HepG2 (cell line): Measurements from ENCODE around the gene CD7. TPM values are rescaled to one million over a fixed set of nuclear protein-coding genes. Genes with fewer than 3 reads are reported as not detected.
A peak's percentile ranks its signal among the peaks of the same experiment; 100 is the strongest.

Experiments
- FIP1L1 ChIP-seq: fragments of 200-400 bp; formaldehyde crosslinking; IDR thresholded peaks from 2 replicates; pipeline ENCODE4 v1.6.1; 2018; ENCODE audit warnings: low read depth, mild to moderate bottlenecking, low read length, moderate library complexity, borderline replicate concordance; ENCODE audit not compliant: insufficient read depth
- FOSL1 ChIP-seq: sonication (generic); formaldehyde crosslinking; IDR thresholded peaks from 2 replicates; pipeline ENCODE4 v1.9.0; 2021; ENCODE audit warnings: missing genetic modification reagents, borderline replicate concordance
- HNRNPUL1 ChIP-seq: fragments of 200-400 bp; formaldehyde crosslinking; IDR thresholded peaks from 2 replicates; pipeline ENCODE4 v1.6.1; 2017; ENCODE audit warnings: low read depth, mild to moderate bottlenecking, low read length, moderate library complexity
- MED13 ChIP-seq: sonication (generic); formaldehyde crosslinking; IDR thresholded peaks from 2 replicates; pipeline ENCODE4 v1.5.0; 2020; ENCODE audit warnings: missing genetic modification reagents
- ONECUT2 ChIP-seq: sonication (generic); formaldehyde crosslinking; IDR thresholded peaks from 2 replicates; pipeline ENCODE4 v1.4.0; 2020; ENCODE audit warnings: missing genetic modification reagents
- POGK ChIP-seq: sonication (generic); formaldehyde crosslinking; conservative IDR thresholded peaks from 2 replicates; pipeline ENCODE4 v1.8.0; 2022; ENCODE audit warnings: mild to moderate bottlenecking, moderate library complexity, missing genetic modification reagents
- SALL2 ChIP-seq: sonication (generic); formaldehyde crosslinking; IDR thresholded peaks from 2 replicates; pipeline ENCODE4 v1.8.1; 2023; ENCODE audit warnings: mild to moderate bottlenecking, missing genetic modification reagents, inconsistent platforms
- SYNCRIP ChIP-seq: fragments of 200-400 bp; formaldehyde crosslinking; IDR thresholded peaks from 2 replicates; pipeline ENCODE4 v1.6.1; 2018; ENCODE audit warnings: mild to moderate bottlenecking, low read depth, low read length; ENCODE audit not compliant: insufficient read depth
- ZBTB8A ChIP-seq: sonication (generic); formaldehyde crosslinking; IDR thresholded peaks from 2 replicates; pipeline ENCODE4 v1.4.0; 2020; ENCODE audit warnings: mild to moderate bottlenecking, low read depth, missing genetic modification reagents, borderline replicate concordance
- ZNF567 ChIP-seq: sonication (generic); formaldehyde crosslinking; IDR thresholded peaks from 2 replicates; pipeline ENCODE4 v1.8.1; 2023; ENCODE audit warnings: mild to moderate bottlenecking, missing genetic modification reagents, borderline replicate concordance
- ZNF605 ChIP-seq: sonication (generic); formaldehyde crosslinking; IDR thresholded peaks from 2 replicates; pipeline ENCODE4 v1.8.0; 2022; ENCODE audit warnings: mild to moderate bottlenecking, missing genetic modification reagents
- ZNF616 ChIP-seq: sonication (generic); formaldehyde crosslinking; IDR thresholded peaks from 2 replicates; pipeline ENCODE4 v1.5.0; 2020; ENCODE audit warnings: low read depth, mild to moderate bottlenecking, missing genetic modification reagents
- ZNF646 ChIP-seq: sonication (generic); formaldehyde crosslinking; IDR thresholded peaks from 2 replicates; pipeline ENCODE4 v1.9.0; 2021; ENCODE audit warnings: mild to moderate bottlenecking, missing genetic modification reagents
- ZNF746 ChIP-seq: sonication (generic); formaldehyde crosslinking; IDR thresholded peaks from 2 replicates; pipeline ENCODE4 v1.8.0; 2022; ENCODE audit warnings: mild to moderate bottlenecking, missing genetic modification reagents
- polyA plus RNA-seq, 8 experiments: library from polyadenylated mRNA; depleted of rRNA in 3 of 8; stranded (reverse) in 7 of 8; unstranded in 1 of 8; fragments of >200 nt; fragmentation: Illumina TruSeq in 4 of 8; extraction: Trizol in 4 of 8; gene quantifications; 2 replicates each; pipeline versions ENCODE4 v1.2.1 to v1.2.3, GENCODE V29; 2011 to 2016; ENCODE audit warnings: low read depth in 4 of 8, missing spikeins in 1 of 8, mixed read lengths in 1 of 8; ENCODE audit not compliant: insufficient read depth in 1 of 8
- total RNA-seq, 5 experiments: library from RNA; depleted of rRNA; stranded (reverse); fragments of >200 nt; fragmentation: Illumina TruSeq; extraction: Trizol; gene quantifications; 2 replicates each; pipeline ENCODE4 v1.2.3, GENCODE V29; 2016; ENCODE audit warnings: low read depth in 1 of 5
- TF ChIP-seq, protein P1 (sequence below): sonication (generic); formaldehyde crosslinking; IDR thresholded peaks from 2 replicates; pipeline ENCODE4 v1.5.1; 2020; ENCODE audit warnings: missing genetic modification reagents, mild to moderate bottlenecking, borderline replicate concordance
- TF ChIP-seq, protein P2 (sequence below): IDR thresholded peaks from 2 replicates; pipeline ENCODE4 v1.6.1; 2016; ENCODE audit warnings: mild to moderate bottlenecking, missing biosample characterization, missing genetic modification reagents

Gene CD7
- total and polyA plus RNA-seq, 2 of the 13 experiments (the other 11 are each of a cell fraction or from before 2014, with no cell fraction given): 67.6 to 76.4 TPM

DNA sequence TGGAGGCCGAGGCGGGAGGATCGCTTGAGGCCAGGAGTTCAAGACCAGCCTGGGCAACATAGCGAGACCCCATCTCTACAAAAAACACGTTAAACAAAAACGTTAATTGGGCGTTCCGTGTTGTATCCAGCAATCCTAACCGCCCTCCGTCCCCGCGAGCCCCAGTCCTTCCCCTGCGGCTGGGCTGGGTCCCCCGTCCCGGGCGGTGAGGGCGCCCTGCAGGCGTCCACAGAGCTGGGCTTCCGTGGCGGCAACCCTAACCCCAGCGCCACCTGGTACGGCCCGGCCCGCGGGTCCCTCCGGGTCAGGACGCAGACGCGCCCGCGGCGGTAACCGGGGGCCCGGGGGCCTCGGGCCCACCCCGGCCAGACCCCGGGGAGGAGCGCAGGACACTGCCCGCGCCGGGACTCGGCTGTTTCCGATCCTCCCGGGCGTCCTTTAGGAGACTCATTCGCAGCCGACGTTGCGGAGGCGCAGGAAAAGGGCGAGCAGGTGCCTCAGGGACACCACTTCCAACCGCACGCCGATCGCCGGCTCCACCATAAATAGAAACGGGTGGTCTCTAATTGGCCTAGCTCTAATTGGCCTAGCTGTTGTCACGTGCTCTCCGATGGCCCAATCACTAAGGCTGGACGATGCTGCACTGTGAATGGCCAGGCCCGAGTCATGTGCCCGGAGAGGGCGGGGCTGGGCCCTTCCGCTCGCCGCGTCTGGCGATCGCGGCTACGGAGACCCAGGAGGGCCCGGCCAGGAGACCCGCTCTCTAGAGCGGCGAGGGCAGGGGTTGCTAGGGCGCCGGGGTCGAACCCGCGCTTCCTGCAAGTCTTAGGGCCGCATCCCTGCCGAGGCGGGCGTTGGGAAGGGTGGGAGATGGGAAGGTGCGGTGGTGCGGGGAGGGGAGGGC, 24.9 kb downstream of the CD7 start (continued):
- TF ChIP-seq ZNF646 (no peak), ZBTB8A (CRISPR knock-in tag) (no peak), ZNF567 (CRISPR knock-in tag) (0 out of 2 replicates have a peak, but pooled peaks have one; percentile 75), ZNF746 (peak; percentile 98), SYNCRIP (no peak), FIP1L1 (peak; percentile 52; the same call in 1 of the 2 replicates), POGK (CRISPR knock-in tag) (peak; percentile 96), SALL2 (peak; percentile 76), ONECUT2 (no peak), ZNF605 (CRISPR knock-in tag) (peak; percentile 61; the same call in 1 of the 2 replicates), FOSL1 (no peak), ZNF616 (CRISPR knock-in tag) (peak; percentile 72; the same call in 1 of the 2 replicates), HNRNPUL1 (no peak), MED13 (peak; percentile 58; the same call in 1 of the 2 replicates)
- TF ChIP-seq, protein P1, sequence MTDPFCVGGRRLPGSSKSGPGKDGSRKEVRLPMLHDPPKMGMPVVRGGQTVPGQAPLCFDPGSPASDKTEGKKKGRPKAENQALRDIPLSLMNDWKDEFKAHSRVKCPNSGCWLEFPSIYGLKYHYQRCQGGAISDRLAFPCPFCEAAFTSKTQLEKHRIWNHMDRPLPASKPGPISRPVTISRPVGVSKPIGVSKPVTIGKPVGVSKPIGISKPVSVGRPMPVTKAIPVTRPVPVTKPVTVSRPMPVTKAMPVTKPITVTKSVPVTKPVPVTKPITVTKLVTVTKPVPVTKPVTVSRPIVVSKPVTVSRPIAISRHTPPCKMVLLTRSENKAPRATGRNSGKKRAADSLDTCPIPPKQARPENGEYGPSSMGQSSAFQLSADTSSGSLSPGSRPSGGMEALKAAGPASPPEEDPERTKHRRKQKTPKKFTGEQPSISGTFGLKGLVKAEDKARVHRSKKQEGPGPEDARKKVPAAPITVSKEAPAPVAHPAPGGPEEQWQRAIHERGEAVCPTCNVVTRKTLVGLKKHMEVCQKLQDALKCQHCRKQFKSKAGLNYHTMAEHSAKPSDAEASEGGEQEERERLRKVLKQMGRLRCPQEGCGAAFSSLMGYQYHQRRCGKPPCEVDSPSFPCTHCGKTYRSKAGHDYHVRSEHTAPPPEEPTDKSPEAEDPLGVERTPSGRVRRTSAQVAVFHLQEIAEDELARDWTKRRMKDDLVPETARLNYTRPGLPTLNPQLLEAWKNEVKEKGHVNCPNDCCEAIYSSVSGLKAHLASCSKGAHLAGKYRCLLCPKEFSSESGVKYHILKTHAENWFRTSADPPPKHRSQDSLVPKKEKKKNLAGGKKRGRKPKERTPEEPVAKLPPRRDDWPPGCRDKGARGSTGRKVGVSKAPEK (CRISPR knock-in tag): 0 out of 2 replicates have a peak, but pooled peaks have one; percentile 65
- TF ChIP-seq, protein P2, sequence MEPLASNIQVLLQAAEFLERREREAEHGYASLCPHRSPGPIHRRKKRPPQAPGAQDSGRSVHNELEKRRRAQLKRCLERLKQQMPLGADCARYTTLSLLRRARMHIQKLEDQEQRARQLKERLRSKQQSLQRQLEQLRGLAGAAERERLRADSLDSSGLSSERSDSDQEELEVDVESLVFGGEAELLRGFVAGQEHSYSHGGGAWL (CRISPR knock-in tag): peak; percentile 49; the same call in 1 of the 2 replicates
